ENCODE data around the gene AS3MT.

DNA sequence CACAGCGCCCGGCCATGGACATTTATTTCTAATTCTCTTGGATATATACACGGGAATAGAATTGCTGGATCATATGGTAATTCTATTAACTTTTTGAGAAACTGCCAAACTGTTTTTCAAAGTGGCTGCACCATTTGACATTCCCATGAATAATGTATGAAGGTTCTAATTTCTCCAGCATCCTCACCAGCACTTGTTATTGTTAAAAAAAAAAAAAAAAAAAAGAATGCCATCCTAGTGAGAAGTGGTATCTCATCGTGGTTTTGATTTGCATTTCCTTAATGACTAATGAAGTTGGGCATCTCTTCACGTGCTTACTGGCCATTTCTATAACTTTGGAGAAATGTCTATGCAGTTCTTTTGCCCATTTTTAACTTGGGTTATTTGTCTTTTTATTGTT, 62.4 kb downstream of the AS3MT start:
- TF ChIP-seq, protein P1, sequence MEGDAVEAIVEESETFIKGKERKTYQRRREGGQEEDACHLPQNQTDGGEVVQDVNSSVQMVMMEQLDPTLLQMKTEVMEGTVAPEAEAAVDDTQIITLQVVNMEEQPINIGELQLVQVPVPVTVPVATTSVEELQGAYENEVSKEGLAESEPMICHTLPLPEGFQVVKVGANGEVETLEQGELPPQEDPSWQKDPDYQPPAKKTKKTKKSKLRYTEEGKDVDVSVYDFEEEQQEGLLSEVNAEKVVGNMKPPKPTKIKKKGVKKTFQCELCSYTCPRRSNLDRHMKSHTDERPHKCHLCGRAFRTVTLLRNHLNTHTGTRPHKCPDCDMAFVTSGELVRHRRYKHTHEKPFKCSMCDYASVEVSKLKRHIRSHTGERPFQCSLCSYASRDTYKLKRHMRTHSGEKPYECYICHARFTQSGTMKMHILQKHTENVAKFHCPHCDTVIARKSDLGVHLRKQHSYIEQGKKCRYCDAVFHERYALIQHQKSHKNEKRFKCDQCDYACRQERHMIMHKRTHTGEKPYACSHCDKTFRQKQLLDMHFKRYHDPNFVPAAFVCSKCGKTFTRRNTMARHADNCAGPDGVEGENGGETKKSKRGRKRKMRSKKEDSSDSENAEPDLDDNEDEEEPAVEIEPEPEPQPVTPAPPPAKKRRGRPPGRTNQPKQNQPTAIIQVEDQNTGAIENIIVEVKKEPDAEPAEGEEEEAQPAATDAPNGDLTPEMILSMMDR (IDR thresholded peaks at IDR 0.05), result no peak
- no peak for TF ChIP-seq POLR2A (IDR thresholded peaks at IDR 0.05)
